Type B pancreatic cell (in vitro differentiated cells): ENCODE results near the gene HOXD13. TPM values are rescaled to one million over a fixed set of nuclear protein-coding genes. Genes with fewer than 3 reads are reported as not detected.

ENCODE experiments used
- DNase-seq: peaks from one replicate; pipeline ENCODE4 v3.0.0; 2021; ENCODE audit warnings: mixed read lengths; ENCODE audit not compliant: unreplicated experiment; ENCODE audit errors: extremely low spot score
- H3K27ac Mint-ChIP-seq: 2 replicates; pipeline ENCODE4 v1.8.0; 2021; ENCODE audit warnings: mild to moderate bottlenecking, mixed read lengths
- H3K27me3 Mint-ChIP-seq: 2 replicates; pipeline ENCODE4 v1.8.0; 2021; ENCODE audit warnings: mixed read lengths
- H3K36me3 Mint-ChIP-seq: 2 replicates; pipeline ENCODE4 v1.8.0; 2021; ENCODE audit warnings: mixed read lengths
- H3K4me1 Mint-ChIP-seq: one replicate; pipeline ENCODE4 v1.8.0; 2021; ENCODE audit warnings: mixed read lengths; ENCODE audit not compliant: unreplicated experiment
- H3K4me3 Mint-ChIP-seq: 2 replicates; pipeline ENCODE4 v1.8.0; 2021; ENCODE audit warnings: mild to moderate bottlenecking, mixed read lengths
- H3K9me3 Mint-ChIP-seq: 2 replicates; pipeline ENCODE4 v1.8.0; 2021; ENCODE audit warnings: mixed read lengths
- CTCF ChIP-seq: fragments of 200-600 bp; sonication (generic); conservative IDR thresholded peaks from 2 replicates; pipeline ENCODE4 v1.5.0; 2021; ENCODE audit warnings: antibody characterized with exemption, mild to moderate bottlenecking
- total RNA-seq: library from RNA; stranded (reverse); gene quantifications from 2 replicates; pipeline ENCODE4 v1.2.1, GENCODE V29; 2021; ENCODE audit warnings: low replicate concordance

The HOXD13 gene
- total RNA-seq, 1 donor from 2014 or later, result 0.43 TPM

- Mint-ChIP-seq H3K27me3 (peaks cover 94% of the 10 kb centered on the region), H3K9me3 (no peaks in the 10 kb centered on the region), H3K27ac (no peak overlapping the region), H3K36me3 (no peaks in the 10 kb centered on the region), H3K4me1 (peaks cover 6% of the 10 kb centered on the region), H3K4me3 (no peak overlapping the region)
- no peak for DNase-seq
- no peak for TF ChIP-seq CTCF
Observed at GRCh38 chr2:176075481-176075880, 17.0 kb upstream of the HOXD13 start.

- no peaks in the 10 kb centered on the region for H3K9me3 Mint-ChIP-seq
- H3K27me3 Mint-ChIP-seq, result peaks cover 94% of the 10 kb centered on the region
- H3K27ac Mint-ChIP-seq, result no peak overlapping the region
- no peaks in the 10 kb centered on the region for H3K36me3 Mint-ChIP-seq
- TF ChIP-seq CTCF, result no peak
- peaks cover 9% of the 10 kb centered on the region for H3K4me1 Mint-ChIP-seq
- no peak overlapping the region for H3K4me3 Mint-ChIP-seq
- no peak for DNase-seq
Observed at GRCh38 chr2:176076063-176076462, 16.5 kb upstream of the HOXD13 start.

GRCh38 chr2:176076796-176077195 is 15.7 kb upstream of the HOXD13 start:
- Mint-ChIP-seq H3K4me1 (peaks cover 11% of the 10 kb centered on the region), H3K27me3 (peaks cover 94% of the 10 kb centered on the region), H3K36me3 (no peaks in the 10 kb centered on the region), H3K27ac (no peak overlapping the region), H3K9me3 (no peaks in the 10 kb centered on the region), H3K4me3 (no peak overlapping the region)
- DNase-seq, result no peak
- no peak for TF ChIP-seq CTCF

GRCh38 chr2:176078541-176079284 is 13.8 kb upstream of the HOXD13 start:
- Mint-ChIP-seq H3K27ac (peak overlapping the region; percentile 62), H3K4me1 (peaks cover 21% of the 10 kb centered on the region)
- no peak for TF ChIP-seq CTCF

GRCh38 chr2:176079285-176079830 is 13.2 kb upstream of the HOXD13 start:
- peaks cover 94% of the 10 kb centered on the region for H3K27me3 Mint-ChIP-seq
- TF ChIP-seq CTCF, result no peak
- no peaks in the 10 kb centered on the region for H3K9me3 Mint-ChIP-seq
- peaks cover 26% of the 10 kb centered on the region for H3K4me1 Mint-ChIP-seq
- no peaks in the 10 kb centered on the region for H3K36me3 Mint-ChIP-seq
- no peak for DNase-seq
- H3K4me3 Mint-ChIP-seq, result peak overlapping the region; percentile 86
- H3K27ac Mint-ChIP-seq, result peak overlapping the region; percentile 62

More at GRCh38 chr2:176078541-176079284, 13.8 kb upstream of the HOXD13 start:
- Mint-ChIP-seq H3K27me3 (peaks cover 94% of the 10 kb centered on the region), H3K4me3 (peak overlapping the region; percentile 86), H3K36me3 (no peaks in the 10 kb centered on the region), H3K9me3 (no peaks in the 10 kb centered on the region)
- no peak for DNase-seq
